ENCODE data around the gene TMEM186. TPM values are rescaled to one million over a fixed set of nuclear protein-coding genes. Genes with fewer than 3 reads are reported as not detected.

TMEM186 gene
- total and polyA plus RNA-seq, 2 experiments from 2014 or later = 8.3 to 14.8 TPM

DNA sequence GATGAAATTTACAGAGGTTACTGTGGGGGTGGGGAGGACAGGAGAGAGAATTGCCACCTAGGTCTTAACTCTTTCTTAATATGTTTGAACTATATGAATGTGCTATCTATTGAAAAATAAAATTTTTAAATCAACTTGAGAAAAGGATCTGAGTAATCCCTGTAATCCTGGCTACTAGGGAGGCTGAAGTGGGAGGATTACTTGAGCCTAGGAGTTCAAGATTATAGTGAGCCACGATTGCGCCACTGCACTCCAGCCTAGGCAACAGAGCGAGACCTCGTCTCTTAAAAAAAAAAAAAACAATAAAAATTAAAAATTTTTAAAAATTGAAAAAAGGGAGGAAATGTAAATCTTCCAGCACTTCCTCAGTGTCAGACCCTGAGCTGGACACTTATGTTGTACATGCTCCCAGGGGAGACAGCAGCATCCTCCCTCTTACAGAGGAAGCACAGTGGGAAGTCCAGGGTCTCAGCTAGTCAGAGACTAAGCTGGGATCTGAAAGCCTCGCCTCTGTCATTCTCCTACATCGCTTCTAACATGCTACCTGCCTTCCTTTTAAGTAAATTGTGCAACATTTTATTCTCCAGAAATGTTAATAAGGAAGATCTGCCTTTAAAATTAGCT lies 22.1 kb upstream of the TMEM186 start:
- Histone ChIP-seq H3K27me3 (ENCODE audit: insufficient read depth) (no peaks in the 10 kb centered on the region), H3K79me2 (replicated peaks; ENCODE audit: insufficient read depth) (0 out of 2 replicates have a peak, but pooled peaks cover 6% of the 10 kb centered on the region), H3K4me3 (no peak overlapping the region), H3K27ac (ENCODE audit: low read depth) (no peak overlapping the region), H2AFZ (no peak overlapping the region), H4K20me1 (replicated peaks; ENCODE audit: insufficient read depth) (no peaks in the 10 kb centered on the region; the same call in 1 of the 2 replicates), H3F3A (replicated peaks; ENCODE audit: low read depth) (0 out of 2 replicates have a peak, but pooled peaks cover 16% of the 10 kb centered on the region), H3K36me3 (ENCODE audit: insufficient read depth) (peaks cover 28% of the 10 kb centered on the region), H3K4me1 (ENCODE audit: insufficient read depth) (peaks cover 11% of the 10 kb centered on the region; the same call in 1 of the 2 replicates), H3K9me2 (ENCODE audit: insufficient read depth) (no peaks in the 10 kb centered on the region), H3K4me2 (no peak overlapping the region)
- H3K27me3 Mint-ChIP-seq (ENCODE audit: insufficient read depth, low read depth, poor library complexity) = peaks cover 2% of the 10 kb centered on the region
- H3K4me3 Mint-ChIP-seq = no peak overlapping the region
- ATAC-seq (no peak), DNase-seq (ENCODE audit: low spot score) (no peak)
- no peaks in the 10 kb centered on the region for H3K9me3 Mint-ChIP-seq
- no peak overlapping the region for H3K27ac Mint-ChIP-seq
- peaks cover 87% of the 10 kb centered on the region for H3K36me3 Mint-ChIP-seq (ENCODE audit: low read depth)
- peaks cover 23% of the 10 kb centered on the region for H3K4me1 Mint-ChIP-seq
- no peak for TF ChIP-seq EZH2 (IDR thresholded peaks at IDR 0.05; ENCODE audit: low read depth, unreplicated experiment)

DNA sequence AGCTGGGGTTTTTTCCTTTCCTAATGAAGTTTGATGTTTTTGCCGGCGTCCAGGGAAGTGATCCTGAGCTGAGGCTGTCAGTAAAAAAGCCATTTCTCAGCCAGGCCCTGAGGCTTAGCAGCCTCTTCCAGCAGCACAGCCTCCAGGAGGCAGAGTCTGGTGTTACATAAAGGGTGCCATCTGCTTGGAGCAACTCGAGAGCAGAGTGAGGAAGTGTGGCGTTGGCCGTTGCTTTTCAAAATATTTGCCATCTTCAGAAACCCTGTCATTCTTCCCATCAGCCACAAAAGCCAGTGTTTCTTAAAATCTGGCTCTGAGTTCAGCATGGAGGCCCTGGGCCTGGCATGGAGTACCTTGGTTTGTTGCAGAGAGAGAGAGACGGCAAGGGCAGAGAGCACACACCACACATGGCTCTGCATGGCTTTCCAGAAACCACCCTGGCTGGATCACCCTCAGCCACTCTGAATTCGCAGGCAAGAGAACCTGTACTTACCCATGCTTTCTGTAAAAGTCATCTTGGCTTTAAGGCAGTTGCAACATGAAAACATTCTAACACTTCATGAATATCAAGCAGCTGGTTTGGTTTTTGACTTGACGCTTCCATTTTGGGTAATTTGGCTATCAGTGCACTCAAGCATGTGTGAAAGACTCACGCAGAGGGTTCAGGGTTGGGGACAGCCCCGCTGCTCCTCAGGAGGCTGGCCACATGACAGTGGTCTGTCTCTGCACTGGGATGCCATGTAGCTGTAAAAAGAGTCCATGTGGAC lies 21.2 kb upstream of the TMEM186 start:
- Mint-ChIP-seq H3K4me1 (peaks cover 23% of the 10 kb centered on the region), H3K27me3 (ENCODE audit: insufficient read depth, low read depth, poor library complexity) (peaks cover 2% of the 10 kb centered on the region), H3K9me3 (no peaks in the 10 kb centered on the region), H3K27ac (peak overlapping the region; percentile 13; the same call in 1 of the 2 replicates), H3K4me3 (no peak overlapping the region), H3K36me3 (ENCODE audit: low read depth) (peaks cover 87% of the 10 kb centered on the region)
- no peaks in the 10 kb centered on the region for H3K27me3 ChIP-seq (ENCODE audit: insufficient read depth)
- H3K27ac ChIP-seq (ENCODE audit: low read depth) = peak overlapping the region; percentile 66; the same call in 1 of the 2 replicates
- peaks cover 11% of the 10 kb centered on the region; the same call in 1 of the 2 replicates for H3K4me1 ChIP-seq (ENCODE audit: insufficient read depth)
- ATAC-seq (no peak), DNase-seq (ENCODE audit: low spot score) (no peak)
- H3K36me3 ChIP-seq (ENCODE audit: insufficient read depth) = peaks cover 29% of the 10 kb centered on the region
- no peak overlapping the region for H3K4me3 ChIP-seq
- H3F3A ChIP-seq (replicated peaks; ENCODE audit: low read depth) = 0 out of 2 replicates have a peak, but pooled peaks cover 16% of the 10 kb centered on the region
- no peaks in the 10 kb centered on the region; the same call in 1 of the 2 replicates for H4K20me1 ChIP-seq (replicated peaks; ENCODE audit: insufficient read depth)
- no peak overlapping the region for H3K4me2 ChIP-seq
- H3K9me2 ChIP-seq (ENCODE audit: insufficient read depth) = no peaks in the 10 kb centered on the region
- no peak overlapping the region for H2AFZ ChIP-seq
- TF ChIP-seq, protein P1, sequence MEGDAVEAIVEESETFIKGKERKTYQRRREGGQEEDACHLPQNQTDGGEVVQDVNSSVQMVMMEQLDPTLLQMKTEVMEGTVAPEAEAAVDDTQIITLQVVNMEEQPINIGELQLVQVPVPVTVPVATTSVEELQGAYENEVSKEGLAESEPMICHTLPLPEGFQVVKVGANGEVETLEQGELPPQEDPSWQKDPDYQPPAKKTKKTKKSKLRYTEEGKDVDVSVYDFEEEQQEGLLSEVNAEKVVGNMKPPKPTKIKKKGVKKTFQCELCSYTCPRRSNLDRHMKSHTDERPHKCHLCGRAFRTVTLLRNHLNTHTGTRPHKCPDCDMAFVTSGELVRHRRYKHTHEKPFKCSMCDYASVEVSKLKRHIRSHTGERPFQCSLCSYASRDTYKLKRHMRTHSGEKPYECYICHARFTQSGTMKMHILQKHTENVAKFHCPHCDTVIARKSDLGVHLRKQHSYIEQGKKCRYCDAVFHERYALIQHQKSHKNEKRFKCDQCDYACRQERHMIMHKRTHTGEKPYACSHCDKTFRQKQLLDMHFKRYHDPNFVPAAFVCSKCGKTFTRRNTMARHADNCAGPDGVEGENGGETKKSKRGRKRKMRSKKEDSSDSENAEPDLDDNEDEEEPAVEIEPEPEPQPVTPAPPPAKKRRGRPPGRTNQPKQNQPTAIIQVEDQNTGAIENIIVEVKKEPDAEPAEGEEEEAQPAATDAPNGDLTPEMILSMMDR (conservative IDR thresholded peaks at IDR 0.05; ENCODE audit: low read depth in 2 of 2) = 0 out of 4 replicates have a peak, but pooled peaks of 1 of the 2 experiments have one; percentile 16
- TF ChIP-seq, protein P2, sequence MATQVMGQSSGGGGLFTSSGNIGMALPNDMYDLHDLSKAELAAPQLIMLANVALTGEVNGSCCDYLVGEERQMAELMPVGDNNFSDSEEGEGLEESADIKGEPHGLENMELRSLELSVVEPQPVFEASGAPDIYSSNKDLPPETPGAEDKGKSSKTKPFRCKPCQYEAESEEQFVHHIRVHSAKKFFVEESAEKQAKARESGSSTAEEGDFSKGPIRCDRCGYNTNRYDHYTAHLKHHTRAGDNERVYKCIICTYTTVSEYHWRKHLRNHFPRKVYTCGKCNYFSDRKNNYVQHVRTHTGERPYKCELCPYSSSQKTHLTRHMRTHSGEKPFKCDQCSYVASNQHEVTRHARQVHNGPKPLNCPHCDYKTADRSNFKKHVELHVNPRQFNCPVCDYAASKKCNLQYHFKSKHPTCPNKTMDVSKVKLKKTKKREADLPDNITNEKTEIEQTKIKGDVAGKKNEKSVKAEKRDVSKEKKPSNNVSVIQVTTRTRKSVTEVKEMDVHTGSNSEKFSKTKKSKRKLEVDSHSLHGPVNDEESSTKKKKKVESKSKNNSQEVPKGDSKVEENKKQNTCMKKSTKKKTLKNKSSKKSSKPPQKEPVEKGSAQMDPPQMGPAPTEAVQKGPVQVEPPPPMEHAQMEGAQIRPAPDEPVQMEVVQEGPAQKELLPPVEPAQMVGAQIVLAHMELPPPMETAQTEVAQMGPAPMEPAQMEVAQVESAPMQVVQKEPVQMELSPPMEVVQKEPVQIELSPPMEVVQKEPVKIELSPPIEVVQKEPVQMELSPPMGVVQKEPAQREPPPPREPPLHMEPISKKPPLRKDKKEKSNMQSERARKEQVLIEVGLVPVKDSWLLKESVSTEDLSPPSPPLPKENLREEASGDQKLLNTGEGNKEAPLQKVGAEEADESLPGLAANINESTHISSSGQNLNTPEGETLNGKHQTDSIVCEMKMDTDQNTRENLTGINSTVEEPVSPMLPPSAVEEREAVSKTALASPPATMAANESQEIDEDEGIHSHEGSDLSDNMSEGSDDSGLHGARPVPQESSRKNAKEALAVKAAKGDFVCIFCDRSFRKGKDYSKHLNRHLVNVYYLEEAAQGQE (IDR thresholded peaks at IDR 0.05; ENCODE audit: unreplicated experiment) = no peak
- 0 out of 2 replicates have a peak, but pooled peaks cover 6% of the 10 kb centered on the region for H3K79me2 ChIP-seq (replicated peaks; ENCODE audit: insufficient read depth)

Measured in GM23338 (cell line).